ENCODE data around the gene HTD2.

Gene HTD2

GRCh38 chr3:58357402-58357801, 51.1 kb downstream of the HTD2 start:
- no peak for TF ChIP-seq CTCF (IDR thresholded peaks at IDR 0.05)

GRCh38 chr3:58358092-58358491, 51.8 kb downstream of the HTD2 start:
- no peak for TF ChIP-seq CTCF (IDR thresholded peaks at IDR 0.05)

- TF ChIP-seq CTCF (IDR thresholded peaks at IDR 0.05), result no peak
These were observed 52.5 kb downstream of the HTD2 start for GRCh38 chr3:58358808-58359207.

- no peak for TF ChIP-seq CTCF (IDR thresholded peaks at IDR 0.05)
These were observed 53.3 kb downstream of the HTD2 start for GRCh38 chr3:58359621-58360020.

- TF ChIP-seq CTCF (IDR thresholded peaks at IDR 0.05), result no peak
These were observed 55.5 kb downstream of the HTD2 start for GRCh38 chr3:58361866-58362265.

GRCh38 chr3:58366699-58367098, 60.4 kb downstream of the HTD2 start:
- no peak for TF ChIP-seq CTCF (IDR thresholded peaks at IDR 0.05)

- TF ChIP-seq CTCF (IDR thresholded peaks at IDR 0.05), result no peak
These were observed 62.7 kb downstream of the HTD2 start for GRCh38 chr3:58369038-58369437.

Data from LNCAP (cell line).